ENCODE results near the gene SNX8. TPM values are rescaled to one million over a fixed set of nuclear protein-coding genes. Genes with fewer than 3 reads are reported as not detected.
"Not testable (repeated sequence)": the region's sequence is repeated elsewhere in the genome, so short reads cannot be mapped to it uniquely, and the experiment has no call there.

The SNX8 gene
- total and polyA plus RNA-seq, 5 donors, result 32.3 to 44.5 (median 37.6) TPM

- DNase-seq (no peak), ATAC-seq (no peak)
- Histone ChIP-seq H3K4me1 (ENCODE audit: control insufficient read depth, insufficient read depth, low read length) (no peaks in the 10 kb centered on the region), H3K9me3 (ENCODE audit: control insufficient read depth, low read length) (no peaks in the 10 kb centered on the region), H3K27ac (ENCODE audit: low read length) (no peak overlapping the region), H3K27me3 (ENCODE audit: control insufficient read depth, insufficient read depth) (no peaks in the 10 kb centered on the region), H3K4me3 (ENCODE audit: low read length) (no peak overlapping the region)
- intact Hi-C loops (cut with DNase I), result loop anchor here in 1 of 4 donors (10.0 kb wide), 1 partner anchor 76 kb away; no protein-coding TSS in a partner anchor
- 92% methylated on average over 2 of the region's 2 CpGs for WGBS
Measured at GRCh38 chr7:2330493-2330892, 16.3 kb upstream of the SNX8 start.

GRCh38 chr7:2326951-2327350 is 12.7 kb upstream of the SNX8 start:
- no peak for DNase-seq
- H3K27me3 ChIP-seq (ENCODE audit: control insufficient read depth, insufficient read depth), result no peaks in the 10 kb centered on the region
- 83% methylated on average over 7 of the region's 7 CpGs for WGBS
- no peaks in the 10 kb centered on the region for H3K9me3 ChIP-seq (ENCODE audit: control insufficient read depth, low read length)
- peak in 1 of 2 donors; percentile 23 for ATAC-seq
- H3K4me3 ChIP-seq (ENCODE audit: low read length), result no peak overlapping the region
- H3K27ac ChIP-seq (ENCODE audit: low read length), result no peak overlapping the region
- intact Hi-C loops (cut with DNase I), result no loop called here
- H3K4me1 ChIP-seq (ENCODE audit: control insufficient read depth, insufficient read depth, low read length), result no peaks in the 10 kb centered on the region

- Histone ChIP-seq H3K4me1 (ENCODE audit: control insufficient read depth, insufficient read depth, low read length) (no peaks in the 10 kb centered on the region), H3K27ac (ENCODE audit: low read length) (no peak overlapping the region)
- ATAC-seq, result peak in 1 of 2 donors; percentile 35
Measured at GRCh38 chr7:2325162-2325561, 10.9 kb upstream of the SNX8 start.

GRCh38 chr7:2321020-2321419 is 6.8 kb upstream of the SNX8 start:
- ATAC-seq (no peak), DNase-seq (no peak)
- 44% methylated on average over 11 of the region's 11 CpGs for WGBS
- H3K27ac ChIP-seq (ENCODE audit: low read length), result no peak overlapping the region
- H3K4me3 ChIP-seq (ENCODE audit: low read length), result no peak overlapping the region
- intact Hi-C loops (cut with DNase I), result no loop called here
- H3K9me3 ChIP-seq (ENCODE audit: control insufficient read depth, low read length), result no peaks in the 10 kb centered on the region
- no peaks in the 10 kb centered on the region for H3K4me1 ChIP-seq (ENCODE audit: control insufficient read depth, insufficient read depth, low read length)
- no peaks in the 10 kb centered on the region for H3K27me3 ChIP-seq (ENCODE audit: control insufficient read depth, insufficient read depth)

More at GRCh38 chr7:2325162-2325561, 10.9 kb upstream of the SNX8 start:
- intact Hi-C loops (cut with DNase I), result no loop called here
- Histone ChIP-seq H3K9me3 (ENCODE audit: control insufficient read depth, low read length) (no peaks in the 10 kb centered on the region), H3K27me3 (ENCODE audit: control insufficient read depth, insufficient read depth) (no peaks in the 10 kb centered on the region), H3K4me3 (ENCODE audit: low read length) (no peak overlapping the region)
- 50% methylated on average over 4 of the region's 4 CpGs for WGBS
- DNase-seq, result no peak

GRCh38 chr7:2317556-2318293 is 3.5 kb upstream of the SNX8 start:
- ATAC-seq (no peak), DNase-seq (no peak)
- intact Hi-C loops (cut with DNase I), result no loop called here
- WGBS, result 80% methylated on average over 12 of the region's 12 CpGs
- Histone ChIP-seq H3K27me3 (ENCODE audit: control insufficient read depth, insufficient read depth) (no peaks in the 10 kb centered on the region), H3K4me1 (ENCODE audit: control insufficient read depth, insufficient read depth, low read length) (no peaks in the 10 kb centered on the region), H3K9me3 (ENCODE audit: control insufficient read depth, low read length) (no peaks in the 10 kb centered on the region), H3K27ac (ENCODE audit: low read length) (no peak overlapping the region), H3K4me3 (ENCODE audit: low read length) (no peak overlapping the region)

DNA sequence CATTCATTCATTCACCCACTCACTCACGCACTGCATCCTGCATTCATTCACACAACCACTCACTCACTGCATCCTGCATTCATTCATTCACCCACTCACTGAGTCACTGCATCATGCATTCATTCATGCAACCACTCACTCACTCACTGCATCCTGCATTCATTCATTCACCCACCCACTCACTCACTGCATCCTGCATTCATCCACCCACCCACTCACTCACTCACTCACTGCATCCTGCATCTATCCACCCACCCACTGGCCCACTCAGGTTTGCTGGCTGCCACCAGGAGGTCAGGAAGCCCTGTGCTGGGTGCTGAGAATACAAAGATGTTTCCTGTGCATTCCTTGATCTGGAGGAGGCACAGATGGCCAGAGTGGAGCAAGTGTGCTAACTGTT is 2.3 kb upstream of the SNX8 start:
- Histone ChIP-seq H3K4me3 (ENCODE audit: low read length) (no peak overlapping the region), H3K27me3 (ENCODE audit: control insufficient read depth, insufficient read depth) (no peaks in the 10 kb centered on the region), H3K27ac (ENCODE audit: low read length) (no peak overlapping the region), H3K4me1 (ENCODE audit: control insufficient read depth, insufficient read depth, low read length) (no peaks in the 10 kb centered on the region), H3K9me3 (ENCODE audit: control insufficient read depth, low read length) (no peaks in the 10 kb centered on the region)
- DNase-seq, result no peak
- ATAC-seq, result no peak
- intact Hi-C loops (cut with DNase I), result no loop called here
- WGBS, result 93% methylated on average over 1 of the region's 1 CpG

GRCh38 chr7:2315787-2316186 is 1.5 kb upstream of the SNX8 start:
- Histone ChIP-seq H3K4me3 (ENCODE audit: low read length) (no peak overlapping the region), H3K9me3 (ENCODE audit: control insufficient read depth, low read length) (no peaks in the 10 kb centered on the region), H3K4me1 (ENCODE audit: control insufficient read depth, insufficient read depth, low read length) (no peaks in the 10 kb centered on the region), H3K27me3 (ENCODE audit: control insufficient read depth, insufficient read depth) (no peaks in the 10 kb centered on the region), H3K27ac (ENCODE audit: low read length) (no peak overlapping the region)
- no peak for ATAC-seq
- intact Hi-C loops (cut with DNase I), result no loop called here
- DNase-seq, result no peak
- 87% methylated on average over 1 of the region's 1 CpG for WGBS

- ATAC-seq; intact Hi-C loops (cut with DNase I); DNase-seq; H3K4me3 ChIP-seq (ENCODE audit: low read length); H3K9me3 ChIP-seq (ENCODE audit: control insufficient read depth, low read length); H3K27me3 ChIP-seq (ENCODE audit: control insufficient read depth, insufficient read depth); H3K27ac ChIP-seq (ENCODE audit: low read length); H3K4me1 ChIP-seq (ENCODE audit: control insufficient read depth, insufficient read depth, low read length): not testable (repeated sequence)
- WGBS, result 71% methylated on average over 3 of the region's 3 CpGs
Measured at GRCh38 chr7:2314956-2315530, 802 bp upstream of the SNX8 start.

DNA sequence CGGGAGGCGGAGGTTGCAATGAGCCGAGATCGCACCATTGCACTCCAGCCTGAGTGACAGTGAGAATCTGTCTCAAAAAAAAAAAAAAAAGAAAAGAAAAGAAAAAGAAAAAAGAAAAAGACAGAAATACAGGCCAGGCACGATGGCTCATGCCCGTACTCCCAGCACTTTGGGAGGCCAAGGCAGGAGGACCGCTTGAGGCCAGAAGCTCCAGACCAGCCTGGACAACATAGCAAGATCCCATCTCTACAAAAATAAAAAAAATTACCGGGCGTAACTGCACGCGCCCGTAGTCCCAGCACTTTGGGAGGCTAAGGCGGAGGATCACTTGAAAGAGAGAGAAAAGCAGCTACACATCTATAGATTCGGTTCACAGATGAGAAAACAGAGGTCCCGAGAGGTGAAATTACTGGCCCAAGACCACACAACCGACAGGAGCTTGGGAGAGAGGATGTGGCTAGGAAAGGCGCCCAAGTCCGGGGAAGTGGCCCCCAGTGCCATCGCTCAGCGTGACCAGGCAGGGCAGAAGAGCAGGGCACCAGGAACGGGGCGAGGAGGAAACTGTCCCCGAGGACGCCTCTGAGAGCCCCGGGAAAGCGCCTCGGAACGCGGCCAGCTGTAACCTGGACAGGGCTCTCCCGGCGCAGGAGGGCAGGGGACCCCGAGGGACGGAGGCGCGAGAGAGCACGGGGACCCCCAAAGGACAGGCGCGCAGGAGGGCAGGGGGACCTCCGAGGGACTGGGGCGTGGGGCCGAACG is 612 bp downstream of the SNX8 start:
- peak overlapping the region; percentile 74 for H3K27ac ChIP-seq (ENCODE audit: low read length)
- H3K9me3 ChIP-seq (ENCODE audit: control insufficient read depth, low read length), result no peaks in the 10 kb centered on the region
- 24% methylated on average over 42 of the region's 42 CpGs for WGBS
- peak overlapping the region; percentile 89 for H3K4me3 ChIP-seq (ENCODE audit: low read length)
- H3K27me3 ChIP-seq (ENCODE audit: control insufficient read depth, insufficient read depth), result no peaks in the 10 kb centered on the region
- ATAC-seq (no peak), DNase-seq (no peak)
- intact Hi-C loops (cut with DNase I), result no loop called here
- no peaks in the 10 kb centered on the region for H3K4me1 ChIP-seq (ENCODE audit: control insufficient read depth, insufficient read depth, low read length)

DNA sequence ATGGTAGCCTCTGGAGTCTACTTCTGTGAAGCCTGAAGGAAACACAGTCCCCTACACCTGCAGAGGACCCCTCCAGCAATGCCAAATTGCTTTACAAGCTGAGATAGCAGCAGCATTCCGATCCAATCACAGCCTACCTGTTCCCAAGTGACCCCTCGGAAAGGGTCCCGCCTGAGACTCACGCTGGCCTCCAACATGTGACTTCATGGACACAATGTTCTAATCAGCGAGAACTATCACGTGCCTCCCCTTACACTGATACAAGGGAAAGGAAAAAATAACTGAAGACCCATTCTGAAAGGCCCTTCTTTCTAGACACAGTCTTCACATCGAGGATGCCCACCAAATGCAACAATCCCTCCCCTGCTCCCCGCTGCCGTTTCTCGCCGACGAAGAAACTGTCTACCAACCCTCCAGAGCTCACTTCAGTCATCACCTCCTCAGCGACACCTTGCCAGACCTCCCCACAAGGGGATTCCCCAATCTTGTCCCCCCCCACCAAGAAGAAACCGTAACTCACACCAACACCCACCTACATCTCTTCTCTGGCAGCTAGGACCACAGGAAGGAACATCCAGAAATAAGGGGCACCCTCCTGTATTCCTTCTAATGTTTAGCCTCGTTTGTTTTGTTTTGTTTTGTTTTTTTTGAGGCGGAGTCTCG is 1.8 kb downstream of the SNX8 start:
- ATAC-seq, result no peak
- WGBS, result 67% methylated on average over 17 of the region's 17 CpGs
- no peaks in the 10 kb centered on the region for H3K4me1 ChIP-seq (ENCODE audit: control insufficient read depth, insufficient read depth, low read length)
- DNase-seq, result no peak
- H3K4me3 ChIP-seq (ENCODE audit: low read length), result no peak overlapping the region
- intact Hi-C loops (cut with DNase I), result no loop called here
- H3K27me3 ChIP-seq (ENCODE audit: control insufficient read depth, insufficient read depth), result no peaks in the 10 kb centered on the region
- peak overlapping the region; percentile 39 for H3K27ac ChIP-seq (ENCODE audit: low read length)
- H3K9me3 ChIP-seq (ENCODE audit: control insufficient read depth, low read length), result no peaks in the 10 kb centered on the region
